HG03469 (cell line): ENCODE measurements around the gene PAK5.

ENCODE experiments used
- ATAC-seq: cut with Tn5 transposase; IDR thresholded peaks from one replicate; pipeline ENCODE4 v1.9.1; 2021; ENCODE audit warnings: mild to moderate bottlenecking, moderate library complexity, moderate number of reproducible peaks; ENCODE audit not compliant: unreplicated experiment

PAK5 gene

GRCh38 chr20:9838378-9839295 lies at the start of gene PAK5:
Gene PAK5, minus strand, starts transcription at chr20:9839076. Its CDS starts 194,748 bp downstream, at chr20:9644328.
- no peak for ATAC-seq

GRCh38 chr20:9887706-9888105 lies 48.8 kb upstream of the PAK5 start:
- ATAC-seq, result no peak

GRCh38 chr20:9886227-9886626 lies 47.4 kb upstream of the PAK5 start:
- ATAC-seq, result no peak

GRCh38 chr20:9884666-9885065 lies 45.8 kb upstream of the PAK5 start:
- no peak for ATAC-seq

GRCh38 chr20:9884061-9884460 lies 45.2 kb upstream of the PAK5 start:
- ATAC-seq, result no peak

- no peak for ATAC-seq
These were observed 39.1 kb upstream of the PAK5 start for GRCh38 chr20:9877932-9878495.

GRCh38 chr20:9867196-9867980 lies 28.5 kb upstream of the PAK5 start:
- ATAC-seq, result no peak

GRCh38 chr20:9852566-9852965 lies 13.7 kb upstream of the PAK5 start:
- no peak for ATAC-seq

GRCh38 chr20:9839626-9840025 lies 750 bp upstream of the PAK5 start:
- no peak for ATAC-seq

GRCh38 chr20:9838035-9838377 lies 870 bp downstream of the PAK5 start:
- no peak for ATAC-seq

- no peak for ATAC-seq
These were observed 1.2 kb downstream of the PAK5 start for GRCh38 chr20:9837634-9838033.

GRCh38 chr20:9835302-9835701 lies 3.6 kb downstream of the PAK5 start:
- ATAC-seq, result no peak

- no peak for ATAC-seq
These were observed 7.8 kb downstream of the PAK5 start for GRCh38 chr20:9831032-9831431.

GRCh38 chr20:9829835-9830234 lies 9.0 kb downstream of the PAK5 start:
- no peak for ATAC-seq

- ATAC-seq, result no peak
These were observed 21.2 kb downstream of the PAK5 start for GRCh38 chr20:9817654-9818053.

GRCh38 chr20:9815632-9816031 lies 23.2 kb downstream of the PAK5 start:
- no peak for ATAC-seq

- ATAC-seq, result no peak
These were observed 28.1 kb downstream of the PAK5 start for GRCh38 chr20:9810738-9811137.

- ATAC-seq, result no peak
These were observed 29.6 kb downstream of the PAK5 start for GRCh38 chr20:9809271-9809670.

GRCh38 chr20:9808166-9808565 lies 30.7 kb downstream of the PAK5 start:
- ATAC-seq, result no peak

GRCh38 chr20:9807136-9807535 lies 31.7 kb downstream of the PAK5 start:
- ATAC-seq, result no peak

GRCh38 chr20:9800421-9800820 lies 38.5 kb downstream of the PAK5 start:
- ATAC-seq, result no peak

- ATAC-seq, result no peak
These were observed 44.0 kb downstream of the PAK5 start for GRCh38 chr20:9794831-9795230.
